T-helper 22 cell (primary cell): Measurements from ENCODE around the gene CCSER2.
"Not testable (repeated sequence)": the region's sequence is repeated elsewhere in the genome, so short reads cannot be mapped to it uniquely, and the experiment has no call there.

Experiments
- DNase-seq: peaks from one replicate; pipeline ENCODE4 v3.0.0-alpha.2; 2020; ENCODE audit warnings: low read depth

Gene CCSER2

GRCh38 chr10:84456126-84456525, 127.7 kb downstream of the CCSER2 start:
- DNase-seq, result no peak

GRCh38 chr10:84460520-84460919, 132.1 kb downstream of the CCSER2 start:
- no peak for DNase-seq

- DNase-seq, result no peak
Measured at GRCh38 chr10:84469470-84469869, 141.1 kb downstream of the CCSER2 start.

GRCh38 chr10:84473136-84473535, 144.7 kb downstream of the CCSER2 start:
- no peak for DNase-seq

GRCh38 chr10:84477398-84478128, 149.2 kb downstream of the CCSER2 start:
- DNase-seq, result no peak

- no peak for DNase-seq
Measured at GRCh38 chr10:84478151-84478550, 149.8 kb downstream of the CCSER2 start.

- no peak for DNase-seq
Measured at GRCh38 chr10:84478679-84479078, 150.3 kb downstream of the CCSER2 start.

GRCh38 chr10:84484541-84484940, 156.2 kb downstream of the CCSER2 start:
- DNase-seq, result no peak

GRCh38 chr10:84493361-84493760, 165.0 kb downstream of the CCSER2 start:
- DNase-seq, result no peak

GRCh38 chr10:84493951-84494848, 165.8 kb downstream of the CCSER2 start:
- DNase-seq, result no peak

- DNase-seq, result no peak
Measured at GRCh38 chr10:84494849-84495180, 166.4 kb downstream of the CCSER2 start.

- no peak for DNase-seq
Measured at GRCh38 chr10:84497978-84498377, 169.6 kb downstream of the CCSER2 start.

GRCh38 chr10:84499039-84499438, 170.7 kb downstream of the CCSER2 start:
- not testable (repeated sequence) for DNase-seq

GRCh38 chr10:84499846-84500245, 171.5 kb downstream of the CCSER2 start:
- no peak for DNase-seq

- no peak for DNase-seq
Measured at GRCh38 chr10:84510121-84510520, 181.7 kb downstream of the CCSER2 start.

- no peak for DNase-seq
Measured at GRCh38 chr10:84511106-84511505, 182.7 kb downstream of the CCSER2 start.

- no peak for DNase-seq
Measured at GRCh38 chr10:84511709-84512285, 183.4 kb downstream of the CCSER2 start.

GRCh38 chr10:84517554-84517953, 189.2 kb downstream of the CCSER2 start:
- no peak for DNase-seq

GRCh38 chr10:84519235-84519634, 190.8 kb downstream of the CCSER2 start:
- no peak for DNase-seq

- no peak for DNase-seq
Measured at GRCh38 chr10:84521013-84521412, 192.6 kb downstream of the CCSER2 start.

- no peak for DNase-seq
Measured at GRCh38 chr10:84521468-84521867, 193.1 kb downstream of the CCSER2 start.

- DNase-seq, result no peak
Measured at GRCh38 chr10:84522612-84523462, 194.4 kb downstream of the CCSER2 start.
